Measurements from ENCODE around the gene ABCC4. TPM values are rescaled to one million over a fixed set of nuclear protein-coding genes. Genes with fewer than 3 reads are reported as not detected.
A peak's percentile ranks its signal among the peaks of the same experiment; 100 is the strongest.

ABCC4 gene
- total and polyA plus RNA-seq, 9 of the 15 experiments (the other 6 are each of a cell fraction or from before 2014, with no cell fraction given) = 9.4 to 46.1 (median 25.4) TPM

GRCh38 chr13:95207769-95208366, 93.4 kb downstream of the ABCC4 start (continued):
- peak; percentile 43; the same call in 1 of the 2 replicates for TF ChIP-seq L3MBTL2 (IDR thresholded peaks at IDR 0.05)
- TF ChIP-seq CHD7 (IDR thresholded peaks at IDR 0.05; ENCODE audit: low read depth, low read length) = no peak
- 0 out of 2 replicates have a peak, but pooled peaks have one; percentile 26 for TF ChIP-seq BHLHE40 (IDR thresholded peaks at IDR 0.05; ENCODE audit: low read length)
- peak; percentile 53; the same call in 1 of the 2 replicates for TF ChIP-seq SMARCE1 (IDR thresholded peaks at IDR 0.05)
- no peak for TF ChIP-seq ZNF41 (CRISPR knock-in tag; conservative IDR thresholded peaks at IDR 0.05)
- TF ChIP-seq RCOR1 (IDR thresholded peaks at IDR 0.05; ENCODE audit: borderline replicate concordance in 1 of 2, low read depth in 2 of 2, low read length in 2 of 2) = 0 out of 4 replicates have a peak, but pooled peaks of 1 of the 2 experiments have one; percentile 33
- no peak for TF ChIP-seq ZC3H8 (IDR thresholded peaks at IDR 0.05)
- peak; percentile 17; the same call in 1 of the 2 replicates for TF ChIP-seq STAT5A (IDR thresholded peaks at IDR 0.05; ENCODE audit: borderline replicate concordance, low read length)
- TF ChIP-seq CTCF (IDR thresholded peaks at IDR 0.05 in 2 of 3, conservative IDR thresholded peaks at IDR 0.05 in 1 of 3; ENCODE audit: insufficient read depth in 2 of 3, low read depth in 1 of 3, low read length in 3 of 3) = no peak
- TF ChIP-seq ZNF280A (IDR thresholded peaks at IDR 0.05; ENCODE audit: low read depth, partially characterized antibody) = no peak
- no peak for TF ChIP-seq RBM14 (IDR thresholded peaks at IDR 0.05; ENCODE audit: borderline replicate concordance, insufficient read depth, low read depth, low read length)

Data from K562 (cell line).